Gastrocnemius medialis (tissue), 4 donors: ENCODE results near the gene PTPRN2.

Experiments used
- CTCF ChIP-seq, 5 experiments: fragments of 450-650 bp in 3 of 5; fragments of 200-600 bp in 2 of 5; sonication (generic) in 2 of 5; IDR thresholded peaks in 4 of 5; conservative IDR thresholded peaks in 1 of 5; 1 replicate in 4 of 5; 2 replicates in 1 of 5; pipeline ENCODE4 v1.5.1; 2016 to 2019; ENCODE audit warnings: antibody characterized with exemption in 5 of 5, mild to moderate bottlenecking in 3 of 5, moderate library complexity in 3 of 5
- POLR2A ChIP-seq, 2 donors: fragments of 450-650 bp; IDR thresholded peaks; one replicate each; pipeline ENCODE4 v1.6.1; 2017; ENCODE audit warnings: antibody characterized with exemption in 2 of 2, mild to moderate bottlenecking in 2 of 2, moderate library complexity in 2 of 2

DNA sequence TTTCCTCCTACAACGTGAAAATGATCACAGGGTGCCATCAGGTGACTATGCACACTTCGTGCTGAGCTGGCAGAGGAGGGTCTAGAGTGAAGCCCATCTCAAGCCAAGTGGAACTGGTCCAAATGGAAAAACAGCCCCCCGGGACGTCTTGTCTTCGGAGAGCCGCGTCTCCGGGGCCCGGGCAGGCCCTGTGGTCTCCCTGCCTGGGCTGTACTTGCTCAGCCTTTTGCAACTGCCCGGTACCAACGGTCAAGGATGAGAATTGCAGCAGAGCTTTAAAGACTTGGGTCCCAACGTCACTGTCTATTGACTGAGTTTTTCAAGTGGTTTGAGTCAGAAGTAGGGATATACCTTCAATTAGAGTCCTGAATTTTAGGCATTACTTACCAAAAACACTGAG lies 315.5 kb downstream of the PTPRN2 start:
- TF ChIP-seq CTCF (IDR thresholded peaks at IDR 0.05 in 4 of 5, conservative IDR thresholded peaks at IDR 0.05 in 1 of 5) (no peak), POLR2A (IDR thresholded peaks at IDR 0.05) (no peak)
